ENCODE results near the gene GJD3. TPM values are rescaled to one million over a fixed set of nuclear protein-coding genes. Genes with fewer than 3 reads are reported as not detected.
A peak's percentile ranks its signal among the peaks of the same experiment; 100 is the strongest.

The GJD3 gene
- total RNA-seq, 1 experiment from 2014 or later: 0.33 TPM

GRCh38 chr17:40327735-40328385 lies 36.7 kb downstream of the GJD3 start:
- peak overlapping the region; percentile 31; the same call in 1 of the 2 replicates for H3K27ac ChIP-seq (ENCODE audit: low read length)
- H3K36me3 ChIP-seq (ENCODE audit: control insufficient read depth, insufficient read depth, low read length): no peaks in the 10 kb centered on the region
- H3K9me3 ChIP-seq (ENCODE audit: control insufficient read depth, insufficient read depth, low read depth, low read length): no peaks in the 10 kb centered on the region
- intact Hi-C loops (cut with micrococcal nuclease; ENCODE audit: unreplicated experiment): no loop called here
- no peak overlapping the region for H3K4me3 ChIP-seq (ENCODE audit: low read depth in 2 of 2, low read length in 2 of 2)
- BruUV-seq (replicated peaks): no TSS peak
- POLR2A ChIA-PET: no interaction called here
- DNase-seq (ENCODE audit: low read depth, low spot score) (no peak), ATAC-seq (no peak)
- CTCF ChIA-PET: interaction anchor here (0.6 to 1.8 kb wide), 2 partner anchors 11 to 465 kb away, joined by 3 to 6 read pairs; no protein-coding TSS in a partner anchor
- no peaks in the 10 kb centered on the region for H3K27me3 ChIP-seq (ENCODE audit: control insufficient read depth, insufficient read depth, low read length)
- in situ Hi-C loops (cut with HindIII; ENCODE audit: low pct_unique_long_range_greater_than_20kb, low sequenced_read_pairs): no loop called here
- TF ChIP-seq REST (IDR thresholded peaks at IDR 0.05; ENCODE audit: insufficient read depth in 1 of 2, low read depth in 2 of 2, low read length in 1 of 2) (no peak), POLR2AphosphoS5 (IDR thresholded peaks at IDR 0.05; ENCODE audit: low read depth, low read length) (no peak), CTCF (IDR thresholded peaks at IDR 0.05) (no peak), SIN3A (IDR thresholded peaks at IDR 0.05; ENCODE audit: borderline replicate concordance, insufficient read depth, low read depth, low read length) (no peak), TCF7L2 (IDR thresholded peaks at IDR 0.05; ENCODE audit: low read depth, low read length) (no peak)
- peaks cover 86% of the 10 kb centered on the region for H3K4me1 ChIP-seq (ENCODE audit: control insufficient read depth, insufficient read depth, low read length)

- in situ Hi-C loops (cut with HindIII; ENCODE audit: low pct_unique_long_range_greater_than_20kb, low sequenced_read_pairs): no loop called here
- DNase-seq (ENCODE audit: low read depth, low spot score) (no peak), ATAC-seq (no peak)
- H3K9me3 ChIP-seq (ENCODE audit: control insufficient read depth, insufficient read depth, low read depth, low read length): no peaks in the 10 kb centered on the region
- POLR2A ChIA-PET: interaction anchor here (0.7 kb wide), 1 partner anchor 11 kb away, joined by 11 read pairs; no protein-coding TSS in a partner anchor
- no peak overlapping the region for H3K4me3 ChIP-seq (ENCODE audit: low read depth in 2 of 2, low read length in 2 of 2)
- H3K36me3 ChIP-seq (ENCODE audit: control insufficient read depth, insufficient read depth, low read length): no peaks in the 10 kb centered on the region
- no peaks in the 10 kb centered on the region for H3K27me3 ChIP-seq (ENCODE audit: control insufficient read depth, insufficient read depth, low read length)
- H3K27ac ChIP-seq (ENCODE audit: low read length): peak overlapping the region; percentile 31; the same call in 1 of the 2 replicates
- BruUV-seq (replicated peaks): no TSS peak
- H3K4me1 ChIP-seq (ENCODE audit: control insufficient read depth, insufficient read depth, low read length): peaks cover 86% of the 10 kb centered on the region
- CTCF ChIA-PET: no interaction called here
- TF ChIP-seq SIN3A (IDR thresholded peaks at IDR 0.05; ENCODE audit: borderline replicate concordance, insufficient read depth, low read depth, low read length) (no peak), REST (IDR thresholded peaks at IDR 0.05; ENCODE audit: insufficient read depth in 1 of 2, low read depth in 2 of 2, low read length in 1 of 2) (no peak)
- intact Hi-C loops (cut with micrococcal nuclease; ENCODE audit: unreplicated experiment): no loop called here
Measured at GRCh38 chr17:40327244-40327729, 37.2 kb downstream of the GJD3 start.
